IMR-90 (cell line): Measurements from ENCODE around the gene FAM3D. TPM values are rescaled to one million over a fixed set of nuclear protein-coding genes. Genes with fewer than 3 reads are reported as not detected.

Source experiments
- ATAC-seq: fragments of 200-7000 bp; cut with Tn5 transposase; 2 replicates; pipeline ENCODE4 v1.9.1; 2020; ENCODE audit warnings: low read depth, mild to moderate bottlenecking, moderate library complexity
- BruUV-seq: library from RNA; stranded (reverse); fragments of 400-500 nt; replicated peaks from 2 replicates; lab custom pipeline; 2021; lab: Mats Ljungman, UMichigan
- CTCF ChIA-PET: fragments of 300-600 bp; formaldehyde crosslinking; extraction: SDS; loops from one replicate; lab custom pipeline; 2021; ENCODE audit warnings: antibody characterized with exemption; lab: Yijun Ruan, JAX
- POLR2A ChIA-PET: fragments of 300-600 bp; sonication (Branson Sonifier 250); formaldehyde crosslinking; loops from one replicate; lab custom pipeline; 2022; ENCODE audit warnings: antibody characterized with exemption; ENCODE audit not compliant: unreplicated experiment; lab: Charles Lee
- DNase-seq: peaks from one replicate; pipeline ENCODE4 v3.0.0; 2013
- H2AFZ ChIP-seq: replicated peaks from 2 replicates; pipeline ENCODE3; 2013; ENCODE audit warnings: low read length, mild to moderate bottlenecking; ENCODE audit not compliant: poor library complexity
- H2AK5ac ChIP-seq: 2 replicates; pipeline ENCODE4 v1.6.1; 2013; ENCODE audit warnings: low read depth, low read length, inconsistent platforms
- H2AK9ac ChIP-seq: replicated peaks from 2 replicates; pipeline ENCODE3; 2013; ENCODE audit warnings: mild to moderate bottlenecking, low read depth, low read length, moderate library complexity; ENCODE audit not compliant: poor library complexity
- H2BK120ac ChIP-seq: 2 replicates; pipeline ENCODE4 v1.6.1; 2013; ENCODE audit warnings: low read depth, low read length, inconsistent platforms
- H2BK15ac ChIP-seq: 3 replicates; pipeline ENCODE4 v1.6.1; 2013; ENCODE audit warnings: low read depth, low read length, inconsistent platforms
- H2BK20ac ChIP-seq: 2 replicates; pipeline ENCODE4 v1.6.1; 2013; ENCODE audit warnings: low read depth, mild to moderate bottlenecking, inconsistent platforms, low read length, moderate library complexity
- H2BK5ac ChIP-seq: 2 replicates; pipeline ENCODE4 v1.6.1; 2013; ENCODE audit warnings: mild to moderate bottlenecking, low read depth, low read length, inconsistent platforms; ENCODE audit not compliant: poor library complexity, severe bottlenecking
- H3K14ac ChIP-seq: replicated peaks from 2 replicates; pipeline ENCODE4 v1.6.1; 2013; ENCODE audit warnings: low read depth, low read length, inconsistent platforms
- H3K18ac ChIP-seq: 2 replicates; pipeline ENCODE4 v1.6.1; 2013; ENCODE audit warnings: low read depth, low read length, control low read depth
- H3K23ac ChIP-seq: 2 replicates; pipeline ENCODE4 v1.6.1; 2013; ENCODE audit warnings: low read depth, low read length, inconsistent platforms
- H3K27ac ChIP-seq: 2 replicates; pipeline ENCODE4 v1.5.1; 2013; ENCODE audit warnings: mild to moderate bottlenecking, control low read depth, low read length; ENCODE audit not compliant: insufficient read depth
- H3K27me3 ChIP-seq: 2 replicates; pipeline ENCODE4 v1.6.1; 2013; ENCODE audit warnings: low read length; ENCODE audit not compliant: control insufficient read depth, insufficient read depth
- H3K36me3 ChIP-seq: 2 replicates; pipeline ENCODE4 v1.6.1; 2013; ENCODE audit warnings: low read length, mixed read lengths; ENCODE audit not compliant: control insufficient read depth, insufficient read depth
- H3K4ac ChIP-seq: 2 replicates; pipeline ENCODE4 v1.6.1; 2013; ENCODE audit warnings: low read depth, low read length, inconsistent platforms
- H3K4me1 ChIP-seq: 2 replicates; pipeline ENCODE4 v1.6.1; 2013; ENCODE audit warnings: low read length, mixed read lengths; ENCODE audit not compliant: control insufficient read depth, insufficient read depth
- H3K4me2 ChIP-seq: 2 replicates; pipeline ENCODE4 v1.6.1; 2013; ENCODE audit warnings: low read depth, mild to moderate bottlenecking, control low read depth, low read length, moderate library complexity
- H3K4me3 ChIP-seq: 2 replicates; pipeline ENCODE4 v1.5.1; 2013; ENCODE audit warnings: low read depth, mild to moderate bottlenecking, control low read depth, low read length, moderate library complexity; ENCODE audit not compliant: insufficient read depth
- H3K56ac ChIP-seq: 2 replicates; pipeline ENCODE4 v1.6.1; 2013; ENCODE audit warnings: low read length, inconsistent platforms; ENCODE audit not compliant: insufficient read depth; ENCODE audit errors: extremely low read depth
- H3K79me1 ChIP-seq, 2 experiments: 2 replicates each; pipeline ENCODE4 v1.6.1; 2013; ENCODE audit warnings: low read length in 2 of 2, inconsistent platforms in 1 of 2, low read depth in 1 of 2
- H3K9ac ChIP-seq: 2 replicates; pipeline ENCODE4 v1.6.1; 2013; ENCODE audit warnings: low read depth, low read length, control low read depth
- H3K9me1 ChIP-seq: 2 replicates; pipeline ENCODE4 v1.6.1; 2013; ENCODE audit warnings: low read length, inconsistent platforms; ENCODE audit not compliant: insufficient read depth
- H3K9me3 ChIP-seq: 2 replicates; pipeline ENCODE4 v1.6.1; 2013; ENCODE audit warnings: low read length; ENCODE audit not compliant: control insufficient read depth, insufficient read depth
- H4K20me1 ChIP-seq: 2 replicates; pipeline ENCODE4 v1.6.1; 2013; ENCODE audit warnings: low read length, inconsistent platforms; ENCODE audit not compliant: insufficient read depth
- H4K5ac ChIP-seq: 2 replicates; pipeline ENCODE4 v1.6.1; 2013; ENCODE audit warnings: mild to moderate bottlenecking, low read depth, low read length, control low read depth
- H4K8ac ChIP-seq, 2 experiments: 2 replicates each; pipeline ENCODE4 v1.6.1; 2013; ENCODE audit warnings: low read depth in 2 of 2, low read length in 2 of 2, control low read depth in 1 of 2, inconsistent platforms in 1 of 2
- H4K91ac ChIP-seq: 2 replicates; pipeline ENCODE4 v1.6.1; 2013; ENCODE audit warnings: low read depth, low read length, inconsistent platforms; ENCODE audit not compliant: insufficient read depth
- BHLHE40 ChIP-seq: fragments of 150-350 bp; IDR thresholded peaks from 2 replicates; pipeline ENCODE4 v1.6.1; 2016; ENCODE audit warnings: mild to moderate bottlenecking, low read depth, low read length
- CEBPB ChIP-seq: IDR thresholded peaks from 2 replicates; pipeline ENCODE4 v1.6.1; 2012; ENCODE audit warnings: low read depth, low read length, improper control_type of control experiment
- CHD1 ChIP-seq: IDR thresholded peaks from 2 replicates; pipeline ENCODE4 v1.6.1; 2012; ENCODE audit warnings: low read depth, low read length, improper control_type of control experiment
- FOS ChIP-seq: fragments of 150-350 bp; IDR thresholded peaks from 2 replicates; pipeline ENCODE4 v1.6.1; 2016; ENCODE audit warnings: low read depth, low read length
- MAFK ChIP-seq: IDR thresholded peaks from 2 replicates; pipeline ENCODE4 v1.6.1; 2012; ENCODE audit warnings: low read depth, low read length, improper control_type of control experiment
- MAZ ChIP-seq: IDR thresholded peaks from 2 replicates; pipeline ENCODE4 v1.6.1; 2012; ENCODE audit warnings: low read depth, mild to moderate bottlenecking, low read length, improper control_type of control experiment, moderate library complexity, borderline replicate concordance
- MXI1 ChIP-seq: IDR thresholded peaks from 2 replicates; pipeline ENCODE4 v1.6.1; 2012; ENCODE audit warnings: low read depth, mild to moderate bottlenecking, low read length, moderate library complexity, borderline replicate concordance
- NFE2L2 ChIP-seq: fragments of 150-350 bp; IDR thresholded peaks from 2 replicates; pipeline ENCODE4 v1.6.1; 2016; ENCODE audit warnings: low read depth, mild to moderate bottlenecking, low read length
- POLR2A ChIP-seq: IDR thresholded peaks from 2 replicates; pipeline ENCODE4 v1.6.1; 2012; ENCODE audit warnings: mild to moderate bottlenecking, low read depth, low read length
- RAD21 ChIP-seq: IDR thresholded peaks from 2 replicates; pipeline ENCODE4 v1.6.1; 2012; ENCODE audit warnings: low read length, improper control_type of control experiment
- RCOR1 ChIP-seq: IDR thresholded peaks from 2 replicates; pipeline ENCODE4 v1.6.1; 2012; ENCODE audit warnings: mild to moderate bottlenecking, low read length, improper control_type of control experiment; ENCODE audit not compliant: insufficient replicate concordance
- RFX5 ChIP-seq: IDR thresholded peaks from 2 replicates; pipeline ENCODE4 v1.8.0; 2012; ENCODE audit warnings: low read depth, mild to moderate bottlenecking, low read length, moderate library complexity
- SMC3 ChIP-seq: fragments of 150-350 bp; IDR thresholded peaks from 2 replicates; pipeline ENCODE4 v1.6.1; 2016; ENCODE audit warnings: low read depth, mild to moderate bottlenecking, antibody characterized with exemption, low read length, moderate library complexity
- WGBS, 2 experiments: methylation state at CpG; one replicate each; pipeline versions ENCODE4 v1.1.5 to v1.1.7; 2013; ENCODE audit warnings: missing lambda C conversion rate in 2 of 2; ENCODE audit not compliant: insufficient read length in 1 of 2; ENCODE audit errors: extremely low coverage in 2 of 2; 5-methylcytosine and 5-hydroxymethylcytosine counted together
- dilution Hi-C: fragments of 300-500 bp; cut with HindIII; formaldehyde crosslinking; loops from one replicate; pipeline ENCODE4 v1.14.3; 2018; ENCODE audit warnings: low sequenced_read_pairs; ENCODE audit not compliant: unreplicated experiment
- in situ Hi-C: fragments of 300-500 bp; cut with MboI; formaldehyde crosslinking; loops from 3 replicates; pipeline ENCODE4 v1.14.3; 2019; ENCODE audit warnings: low sequenced_read_pairs, inconsistent platforms, mixed read lengths
- intact Hi-C: fragments of 100-400 bp; cut with micrococcal nuclease; formaldehyde crosslinking; loops from 2 replicates; pipeline ENCODE4 v1.10.0; 2022
- polyA plus RNA-seq, 3 experiments: library from polyadenylated mRNA; depleted of rRNA; stranded (reverse); fragments of >200 nt; gene quantifications; 2 replicates each; pipeline ENCODE4 v1.2.3, GENCODE V29; 2012; ENCODE audit warnings: low replicate concordance in 1 of 3
- total RNA-seq: library from RNA; depleted of rRNA; stranded (reverse); fragments of >200 nt; gene quantifications from 2 replicates; pipeline ENCODE4 v1.2.3, GENCODE V29; 2012
- TF ChIP-seq, protein P1 (sequence below): fragments of 150-350 bp; IDR thresholded peaks from 2 replicates; pipeline ENCODE4 v1.6.1; 2017; ENCODE audit warnings: mild to moderate bottlenecking, antibody characterized with exemption, low read length, low read depth
- TF ChIP-seq, protein P2 (sequence below): fragments of 150-350 bp; IDR thresholded peaks from 2 replicates; pipeline ENCODE4 v1.6.1; 2016; ENCODE audit warnings: low read depth, mild to moderate bottlenecking, low read length, moderate library complexity, borderline replicate concordance
- TF ChIP-seq, protein P3 (sequence below): conservative IDR thresholded peaks from 2 replicates; pipeline ENCODE4 v1.5.1; 2012; ENCODE audit warnings: mild to moderate bottlenecking, low read depth, low read length, improper control_type of control experiment

Gene FAM3D
- total and polyA plus RNA-seq, 2 of the 4 experiments (the other 2 are of a cell fraction) = not detected

DNA sequence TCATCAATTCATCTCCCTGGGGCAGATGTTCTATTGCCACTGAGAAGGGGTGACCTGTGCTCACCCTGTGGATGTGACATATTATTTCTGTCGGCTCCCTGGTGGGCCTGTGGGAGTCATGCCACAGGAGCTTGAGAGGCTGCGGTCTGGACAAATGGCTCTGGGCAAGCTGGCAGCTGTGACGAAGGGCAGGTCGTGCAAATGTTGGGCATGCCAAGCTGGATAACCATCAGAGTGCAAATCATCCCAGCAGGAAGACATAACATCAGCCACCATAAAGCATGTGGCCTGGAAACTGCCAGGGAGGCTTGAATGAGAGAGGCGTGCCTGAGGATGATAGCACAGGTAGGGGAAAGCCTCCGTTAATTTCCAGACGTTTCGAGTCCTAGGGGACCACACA is 45.3 kb upstream of the FAM3D start:
- Histone ChIP-seq H3K4ac (no peak overlapping the region), H2BK5ac (no peak overlapping the region), H4K8ac (no peak overlapping the region), H3K4me3 (no peak overlapping the region), H3K36me3 (no peaks in the 10 kb centered on the region), H3K27ac (no peak overlapping the region), H2AK9ac (no peak overlapping the region), H3K4me1 (no peaks in the 10 kb centered on the region), H3K56ac (no peak overlapping the region), H2BK20ac (no peak overlapping the region), H2BK120ac (no peak overlapping the region), H3K79me1 (no peaks in the 10 kb centered on the region), H2AK5ac (no peak overlapping the region), H3K14ac (no peak overlapping the region), H4K91ac (no peak overlapping the region), H4K5ac (no peak overlapping the region), H3K9ac (no peak overlapping the region), H2AFZ (no peak overlapping the region), H3K23ac (no peak overlapping the region), H3K27me3 (no peaks in the 10 kb centered on the region), H3K9me1 (no peaks in the 10 kb centered on the region), H3K9me3 (no peaks in the 10 kb centered on the region), H4K20me1 (no peaks in the 10 kb centered on the region), H3K4me2 (no peak overlapping the region), H3K18ac (no peak overlapping the region), H2BK15ac (no peak overlapping the region)
- DNase-seq (no peak), ATAC-seq (no peak)
- dilution Hi-C loops (no loop called here), intact Hi-C loops (no loop called here), in situ Hi-C loops (no loop called here)
- no CpG with 5 or more reads among the region's 8 CpGs for WGBS, 2 experiments
- ChIA-PET POLR2A (no interaction called here), CTCF (no interaction called here)
- BruUV-seq = no TSS peak
- no peak for TF ChIP-seq MAFK
- TF ChIP-seq, protein P1, sequence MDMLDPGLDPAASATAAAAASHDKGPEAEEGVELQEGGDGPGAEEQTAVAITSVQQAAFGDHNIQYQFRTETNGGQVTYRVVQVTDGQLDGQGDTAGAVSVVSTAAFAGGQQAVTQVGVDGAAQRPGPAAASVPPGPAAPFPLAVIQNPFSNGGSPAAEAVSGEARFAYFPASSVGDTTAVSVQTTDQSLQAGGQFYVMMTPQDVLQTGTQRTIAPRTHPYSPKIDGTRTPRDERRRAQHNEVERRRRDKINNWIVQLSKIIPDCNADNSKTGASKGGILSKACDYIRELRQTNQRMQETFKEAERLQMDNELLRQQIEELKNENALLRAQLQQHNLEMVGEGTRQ = no peak
- TF ChIP-seq SMC3 = no peak
- TF ChIP-seq FOS = no peak
- TF ChIP-seq POLR2A = no peak
- TF ChIP-seq, protein P2, sequence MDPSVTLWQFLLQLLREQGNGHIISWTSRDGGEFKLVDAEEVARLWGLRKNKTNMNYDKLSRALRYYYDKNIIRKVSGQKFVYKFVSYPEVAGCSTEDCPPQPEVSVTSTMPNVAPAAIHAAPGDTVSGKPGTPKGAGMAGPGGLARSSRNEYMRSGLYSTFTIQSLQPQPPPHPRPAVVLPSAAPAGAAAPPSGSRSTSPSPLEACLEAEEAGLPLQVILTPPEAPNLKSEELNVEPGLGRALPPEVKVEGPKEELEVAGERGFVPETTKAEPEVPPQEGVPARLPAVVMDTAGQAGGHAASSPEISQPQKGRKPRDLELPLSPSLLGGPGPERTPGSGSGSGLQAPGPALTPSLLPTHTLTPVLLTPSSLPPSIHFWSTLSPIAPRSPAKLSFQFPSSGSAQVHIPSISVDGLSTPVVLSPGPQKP = no peak
- TF ChIP-seq MXI1 = no peak
- no peak for TF ChIP-seq CHD1
- TF ChIP-seq CEBPB = no peak
- TF ChIP-seq, protein P3, sequence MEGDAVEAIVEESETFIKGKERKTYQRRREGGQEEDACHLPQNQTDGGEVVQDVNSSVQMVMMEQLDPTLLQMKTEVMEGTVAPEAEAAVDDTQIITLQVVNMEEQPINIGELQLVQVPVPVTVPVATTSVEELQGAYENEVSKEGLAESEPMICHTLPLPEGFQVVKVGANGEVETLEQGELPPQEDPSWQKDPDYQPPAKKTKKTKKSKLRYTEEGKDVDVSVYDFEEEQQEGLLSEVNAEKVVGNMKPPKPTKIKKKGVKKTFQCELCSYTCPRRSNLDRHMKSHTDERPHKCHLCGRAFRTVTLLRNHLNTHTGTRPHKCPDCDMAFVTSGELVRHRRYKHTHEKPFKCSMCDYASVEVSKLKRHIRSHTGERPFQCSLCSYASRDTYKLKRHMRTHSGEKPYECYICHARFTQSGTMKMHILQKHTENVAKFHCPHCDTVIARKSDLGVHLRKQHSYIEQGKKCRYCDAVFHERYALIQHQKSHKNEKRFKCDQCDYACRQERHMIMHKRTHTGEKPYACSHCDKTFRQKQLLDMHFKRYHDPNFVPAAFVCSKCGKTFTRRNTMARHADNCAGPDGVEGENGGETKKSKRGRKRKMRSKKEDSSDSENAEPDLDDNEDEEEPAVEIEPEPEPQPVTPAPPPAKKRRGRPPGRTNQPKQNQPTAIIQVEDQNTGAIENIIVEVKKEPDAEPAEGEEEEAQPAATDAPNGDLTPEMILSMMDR = no peak
- TF ChIP-seq RFX5 = no peak
- no peak for TF ChIP-seq MAZ
- no peak for TF ChIP-seq RCOR1
- no peak for TF ChIP-seq NFE2L2
- TF ChIP-seq RAD21 = no peak
- TF ChIP-seq BHLHE40 = no peak
